ENCODE data around the gene NTM. TPM values are rescaled to one million over a fixed set of nuclear protein-coding genes. Genes with fewer than 3 reads are reported as not detected.

Gene NTM
- total RNA-seq, 1 experiment from 2014 or later = 9.9 TPM

GRCh38 chr11:131540676-131541075 is 170.3 kb downstream of the NTM start:
- H2BK12ac ChIP-seq (ENCODE audit: insufficient read length, low read depth, low read length) = no peak overlapping the region
- no peaks in the 10 kb centered on the region for H3K9me3 ChIP-seq (ENCODE audit: control insufficient read depth, low read depth, low read length)
- H3K4me1 Mint-ChIP-seq = peaks cover 11 to 12% of the 10 kb centered on the region in 2 experiments
- no peak overlapping the region for H2BK5ac ChIP-seq (ENCODE audit: insufficient read length, low read length)
- H3K36me3 Mint-ChIP-seq (ENCODE audit: insufficient read depth in 1 of 3, low read depth in 3 of 3) = peaks cover 0 to 8% (median 7%) of the 10 kb centered on the region in 3 experiments; a peak in 3 of 7 replicates
- H3K23ac ChIP-seq (ENCODE audit: insufficient read length, low read depth, low read length) = no peak overlapping the region
- H4K5ac ChIP-seq (ENCODE audit: insufficient read length, low read depth, low read length) = no peak overlapping the region
- no peak overlapping the region for H2BK15ac ChIP-seq (ENCODE audit: low read depth, low read length)
- H3K56ac ChIP-seq (ENCODE audit: insufficient read length, low read depth, low read length) = no peak overlapping the region
- no peak overlapping the region for H3K9ac ChIP-seq (ENCODE audit: extremely low read depth, insufficient read length, low read length)
- H4K91ac ChIP-seq (ENCODE audit: insufficient read length, low read depth, low read length) = no peak overlapping the region
- H3K18ac ChIP-seq (ENCODE audit: insufficient read length, low read depth, low read length) = no peak overlapping the region
- H3K14ac ChIP-seq (ENCODE audit: insufficient read depth, low read length) = no peak overlapping the region
- H3K4me1 ChIP-seq (ENCODE audit: insufficient read depth, low read length) = no peaks in the 10 kb centered on the region
- no peak overlapping the region for H3K4me2 ChIP-seq (ENCODE audit: insufficient read depth, insufficient read length, low read length)
- no peak overlapping the region for H3K27ac ChIP-seq (ENCODE audit: insufficient read length, low read depth, low read length)
- H2AK5ac ChIP-seq (ENCODE audit: insufficient read length, low read length) = no peak overlapping the region
- H2BK20ac ChIP-seq (ENCODE audit: low read depth, low read length, poor library complexity, severe bottlenecking) = no peak overlapping the region
- no peak overlapping the region for H2AFZ ChIP-seq (ENCODE audit: low read length)
- WGBS (ENCODE audit: extremely low coverage, insufficient read length, low lambda C conversion rate) = no CpG with 5 or more reads among the region's 3 CpGs
- H3K23me2 ChIP-seq (ENCODE audit: insufficient read length, low read depth, low read length, poor library complexity, severe bottlenecking) = no peaks in the 10 kb centered on the region
- no peaks in the 10 kb centered on the region for H3K27me3 ChIP-seq (ENCODE audit: insufficient read depth, low read length)
- no peaks in the 10 kb centered on the region; a peak in 1 of 5 replicates for H3K9me3 Mint-ChIP-seq
- H2BK120ac ChIP-seq (ENCODE audit: low read depth, low read length, poor library complexity, severe bottlenecking) = no peak overlapping the region
- H3K4ac ChIP-seq (ENCODE audit: low read depth, low read length) = no peak overlapping the region
- H3K79me1 ChIP-seq (ENCODE audit: insufficient read depth, low read depth, low read length, poor library complexity, severe bottlenecking) = no peaks in the 10 kb centered on the region
- H3K27ac Mint-ChIP-seq = no peak overlapping the region
- H4K20me1 ChIP-seq (ENCODE audit: control insufficient read depth, insufficient read depth, insufficient read length) = no peaks in the 10 kb centered on the region
- DNase-seq = no peak
- H4K8ac ChIP-seq (replicated peaks; ENCODE audit: insufficient read length, low read depth, low read length) = no peak overlapping the region
- no peaks in the 10 kb centered on the region for H3K79me2 ChIP-seq (ENCODE audit: insufficient read depth, low read length)
- no peak for TF ChIP-seq CTCF (conservative IDR thresholded peaks at IDR 0.05)
- no peaks in the 10 kb centered on the region; the same call in none of the 2 replicates for H3K27me3 Mint-ChIP-seq (ENCODE audit: low read depth)
- H3T11ph ChIP-seq (ENCODE audit: low read length) = no peak overlapping the region
- no peak overlapping the region for H3K4me3 Mint-ChIP-seq
